ENCODE results near the gene SPRY1. TPM values are rescaled to one million over a fixed set of nuclear protein-coding genes. Genes with fewer than 3 reads are reported as not detected.

Gene SPRY1
- total and polyA plus RNA-seq, 2 experiments from 2014 or later: 1.3 to 3.9 TPM

DNA sequence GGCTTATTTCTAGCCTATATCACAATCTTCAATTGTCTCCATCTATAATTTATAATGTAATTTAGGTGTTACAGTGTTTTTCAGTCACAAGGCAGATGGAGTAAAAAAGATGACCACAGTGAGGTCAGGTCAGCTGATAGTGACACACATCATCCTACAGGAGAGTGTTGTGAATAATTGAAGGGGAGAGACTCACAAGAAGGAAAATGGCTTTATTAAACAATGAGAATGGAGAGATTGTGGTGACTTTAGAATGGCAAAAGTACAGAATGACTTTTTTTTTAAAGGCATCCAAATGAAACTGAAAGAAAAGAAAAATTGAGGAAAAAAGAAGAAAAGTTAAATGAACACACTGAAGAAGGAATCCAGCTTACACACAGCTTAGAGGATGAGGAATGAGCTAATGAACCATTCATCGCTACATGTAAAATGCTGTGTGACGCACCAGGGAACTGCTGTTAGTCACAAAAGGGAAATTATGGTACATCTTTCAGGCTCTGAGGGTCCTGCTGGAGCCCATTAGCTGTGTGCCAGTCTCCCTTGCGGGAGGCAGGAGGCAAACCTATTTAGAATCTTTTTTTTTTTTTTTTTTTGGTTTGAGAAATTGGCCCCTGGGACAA is 56.6 kb downstream of the SPRY1 start:
- H3K27me3 ChIP-seq (replicated peaks; ENCODE audit: insufficient read depth): no peaks in the 10 kb centered on the region
- no peaks in the 10 kb centered on the region for H3K36me3 ChIP-seq (ENCODE audit: low read depth)
- H3K9me2 ChIP-seq (ENCODE audit: insufficient read depth): no peaks in the 10 kb centered on the region
- H3K27ac ChIP-seq: peak overlapping the region; percentile 8; the same call in 1 of the 2 replicates
- no peak overlapping the region for H2AFZ ChIP-seq
- peaks cover 12% of the 10 kb centered on the region for H3K4me1 ChIP-seq (ENCODE audit: insufficient read depth)
- in situ Hi-C loops (cut with MboI): no loop called here
- H3K79me2 ChIP-seq (ENCODE audit: insufficient read depth): no peaks in the 10 kb centered on the region
- TF ChIP-seq EZH2phosphoT487 (IDR thresholded peaks at IDR 0.05; ENCODE audit: insufficient read depth, low read depth): no peak
- TF ChIP-seq EZH2 (IDR thresholded peaks at IDR 0.05; ENCODE audit: insufficient read depth, poor library complexity, severe bottlenecking): no peak
- peaks cover 9% of the 10 kb centered on the region; the same call in 1 of the 2 replicates for H3F3A ChIP-seq (ENCODE audit: insufficient read depth)
- H3K9ac ChIP-seq: no peak overlapping the region
- H3K4me3 ChIP-seq: no peak overlapping the region
- no peaks in the 10 kb centered on the region for H3K9me3 ChIP-seq (ENCODE audit: low read depth)
- H4K20me1 ChIP-seq (ENCODE audit: insufficient read depth): no peaks in the 10 kb centered on the region
- peak overlapping the region; percentile 69 for H3K4me2 ChIP-seq (ENCODE audit: unreplicated experiment)
- peak; percentile 66 for DNase-seq
- WGBS, 2 experiments (ENCODE audit: low coverage in 1 of 2, low lambda C conversion rate in 2 of 2, missing lambda C conversion rate in 2 of 2): 64 to 69% methylated on average over 3 of the region's 3 CpGs

All from GM23248 (cell line).